Measurements from ENCODE around the gene MAPK4.

Gene MAPK4

DNA sequence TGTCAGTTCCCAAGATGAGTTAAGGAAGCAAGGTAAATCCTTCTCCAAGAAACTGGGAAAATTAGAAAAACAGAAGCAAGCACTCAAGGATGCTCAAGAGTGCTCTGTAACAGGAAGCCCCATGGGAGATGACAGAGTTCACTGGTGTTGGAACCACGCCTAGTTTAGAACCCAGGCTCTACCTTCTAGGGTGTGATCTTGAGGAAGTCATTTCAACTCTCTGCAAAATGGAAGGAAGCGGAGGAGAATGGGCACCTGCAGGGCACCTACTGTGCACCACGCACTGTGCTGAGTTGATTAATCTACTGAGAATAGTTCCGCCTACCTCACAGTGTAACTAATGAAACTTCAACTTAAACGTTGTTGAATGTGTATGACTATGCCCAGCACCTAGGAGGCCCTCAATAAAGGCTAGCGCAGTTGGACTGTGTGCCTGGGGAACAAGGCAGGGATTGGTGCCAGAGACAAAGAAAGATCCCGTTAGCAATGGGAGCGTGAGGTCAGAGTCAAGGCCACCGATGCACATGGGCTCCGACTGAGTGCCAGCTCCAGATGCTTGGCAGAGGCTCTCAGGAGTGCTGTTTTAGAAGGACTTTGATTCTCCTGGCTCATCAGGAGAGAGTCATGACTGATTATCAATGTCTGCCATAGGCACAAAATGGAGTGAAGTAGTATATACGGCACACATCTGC lies 93.7 kb downstream of the MAPK4 start:
- H3K4me3 ChIP-seq (ENCODE audit: low read depth, low read length), result no peak overlapping the region

- no peak overlapping the region for H3K4me3 ChIP-seq (ENCODE audit: low read depth, low read length)
Observed at GRCh38 chr18:50654211-50654610, 94.3 kb downstream of the MAPK4 start.

- H3K4me3 ChIP-seq (ENCODE audit: low read depth, low read length), result no peak overlapping the region
Observed at GRCh38 chr18:50654658-50655550, 95.0 kb downstream of the MAPK4 start.

GRCh38 chr18:50656396-50656795 lies 96.5 kb downstream of the MAPK4 start:
- H3K4me3 ChIP-seq (ENCODE audit: low read depth, low read length), result no peak overlapping the region

- H3K4me3 ChIP-seq (ENCODE audit: low read depth, low read length), result no peak overlapping the region
Observed at GRCh38 chr18:50656841-50657470, 97.1 kb downstream of the MAPK4 start.

DNA sequence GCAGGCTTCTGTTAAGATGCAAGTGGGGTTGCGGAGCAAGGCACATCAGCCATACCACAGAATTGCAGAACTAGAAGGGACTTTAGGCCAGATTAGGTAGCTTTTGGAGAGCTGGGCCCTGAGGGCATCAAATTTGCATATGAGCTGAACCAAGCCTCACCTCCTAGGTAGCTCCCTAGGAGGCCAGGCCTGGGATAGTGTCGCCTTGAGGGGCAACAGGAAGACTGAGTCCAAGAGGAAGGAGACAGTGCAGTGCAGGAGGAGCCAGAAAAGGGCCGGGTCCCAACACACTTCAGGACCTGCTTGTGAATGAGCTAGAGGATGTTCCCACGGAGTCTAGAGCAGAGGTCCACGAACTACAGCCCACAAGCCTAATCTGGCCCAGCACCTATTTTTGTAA lies 98.7 kb downstream of the MAPK4 start:
- no peak overlapping the region for H3K4me3 ChIP-seq (ENCODE audit: low read depth, low read length)

DNA sequence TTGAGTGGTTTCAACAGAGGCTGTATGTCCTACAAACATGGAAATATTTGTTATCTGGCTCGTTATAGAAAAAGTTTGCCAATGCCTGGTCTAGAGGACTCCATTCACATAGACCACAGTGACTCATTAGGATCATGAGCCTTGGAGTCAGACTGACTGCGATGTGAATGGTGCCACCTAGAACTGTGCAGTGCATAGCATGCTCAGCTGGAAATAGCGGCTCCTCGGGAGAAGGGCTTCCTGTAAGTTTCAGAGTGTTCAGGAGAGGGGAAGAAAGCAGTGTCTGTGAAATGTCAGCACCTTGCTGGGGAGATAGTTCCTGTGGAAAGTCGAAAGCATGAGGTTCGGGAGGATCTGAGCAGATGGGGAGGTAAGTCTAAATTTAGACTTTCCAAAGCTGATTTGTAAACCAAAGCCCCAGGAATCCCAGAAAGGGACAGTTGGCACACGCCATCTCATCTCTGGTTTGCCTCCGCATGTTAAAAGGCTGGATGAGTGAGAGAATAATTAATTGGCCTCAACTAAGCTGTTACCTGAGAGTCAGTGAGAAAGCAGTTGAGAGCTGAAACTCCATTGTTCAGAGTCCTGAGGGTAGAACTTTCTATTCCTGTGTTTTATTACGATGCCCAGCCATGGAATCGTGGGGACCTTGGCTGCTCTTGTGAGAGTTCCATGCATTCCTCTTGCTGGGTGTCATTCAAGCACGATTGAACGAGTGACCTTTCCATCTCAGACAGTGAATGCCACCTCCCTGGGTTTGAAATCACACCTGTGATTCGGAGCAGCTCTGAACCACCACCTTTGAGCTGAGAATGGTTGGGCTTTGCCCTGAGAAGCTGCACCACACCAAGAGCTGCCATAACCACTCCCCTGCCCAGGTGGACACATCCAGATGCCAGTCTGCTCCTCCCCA lies 99.5 kb downstream of the MAPK4 start:
- no peak overlapping the region for H3K4me3 ChIP-seq (ENCODE audit: low read depth, low read length)

- no peak overlapping the region for H3K4me3 ChIP-seq (ENCODE audit: low read depth, low read length)
Observed at GRCh38 chr18:50661013-50661412, 101.1 kb downstream of the MAPK4 start.

GRCh38 chr18:50662177-50662576 lies 102.3 kb downstream of the MAPK4 start:
- no peak overlapping the region for H3K4me3 ChIP-seq (ENCODE audit: low read depth, low read length)

DNA sequence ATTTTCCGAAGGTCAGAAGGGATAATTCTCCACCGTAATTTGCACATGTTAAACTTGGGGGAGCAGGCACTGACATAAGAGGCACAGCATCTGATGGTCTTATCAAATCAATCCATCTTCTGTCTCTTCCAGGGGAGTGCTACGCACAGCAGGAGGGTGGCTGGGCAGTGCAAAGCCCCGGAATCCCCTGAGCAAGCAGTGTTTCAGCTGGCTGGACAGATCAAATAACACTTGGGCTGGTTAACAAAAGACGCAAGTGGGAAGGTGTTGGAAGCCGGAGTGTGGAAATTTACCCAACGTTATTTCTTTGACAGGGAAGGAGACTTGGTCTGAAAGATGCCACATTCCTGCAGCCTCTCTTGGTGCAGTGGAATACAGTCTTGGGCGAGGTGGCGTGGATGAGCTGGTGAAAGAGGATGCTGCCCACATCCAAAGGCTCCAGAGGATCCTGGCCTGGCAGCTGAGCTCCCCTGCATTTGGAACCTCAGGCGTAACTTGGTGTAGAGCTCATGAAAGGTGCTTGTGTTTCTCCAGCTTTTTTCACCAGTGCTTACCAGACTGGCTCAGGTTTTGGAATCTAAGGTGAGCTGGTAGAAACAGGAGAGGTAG lies 103.0 kb downstream of the MAPK4 start:
- H3K4me3 ChIP-seq (ENCODE audit: low read depth, low read length), result no peak overlapping the region

GRCh38 chr18:50663626-50664441 lies 103.9 kb downstream of the MAPK4 start:
- H3K4me3 ChIP-seq (ENCODE audit: low read depth, low read length), result no peak overlapping the region

DNA sequence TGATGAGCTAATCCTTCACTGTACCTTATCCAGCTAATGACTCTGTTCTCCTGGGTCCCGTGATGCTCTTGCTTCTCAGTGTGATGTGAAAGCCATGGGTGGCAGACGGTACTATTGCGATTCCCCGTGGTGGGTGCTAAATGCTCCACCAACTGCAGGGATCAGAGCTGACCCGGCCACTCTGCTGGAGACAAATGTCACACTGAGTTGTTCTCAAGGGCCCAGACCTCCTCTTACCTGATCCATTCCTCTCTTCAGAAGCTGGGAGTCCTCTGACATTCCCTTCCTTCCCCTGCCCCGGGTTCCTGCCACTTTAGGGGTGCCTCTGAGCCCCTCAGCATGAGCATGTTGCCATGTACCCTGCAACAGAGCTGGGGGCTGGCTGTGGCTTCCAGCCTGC lies 105.1 kb downstream of the MAPK4 start:
- no peak overlapping the region for H3K4me3 ChIP-seq (ENCODE audit: low read depth, low read length)

DNA sequence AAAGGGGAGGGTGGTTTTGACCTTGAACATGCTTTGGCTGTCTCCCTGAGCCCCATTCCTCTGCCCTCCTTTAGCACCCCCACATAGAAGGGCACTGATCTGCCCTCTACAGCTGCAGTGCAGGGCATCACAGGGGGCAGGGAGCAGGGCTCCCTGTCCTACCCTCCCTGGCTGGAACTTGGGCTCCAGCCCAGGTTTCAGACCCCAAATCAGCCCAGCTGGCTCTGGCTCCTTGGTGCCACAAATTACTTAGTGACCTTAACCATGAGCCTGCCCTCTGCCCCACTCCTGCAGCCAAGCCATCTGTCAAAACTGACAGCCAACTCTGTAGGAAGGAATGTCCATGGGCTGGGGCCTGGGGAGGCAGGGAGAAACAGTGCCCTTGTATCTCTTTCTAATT lies 105.6 kb downstream of the MAPK4 start:
- H3K4me3 ChIP-seq (ENCODE audit: low read depth, low read length), result no peak overlapping the region

DNA sequence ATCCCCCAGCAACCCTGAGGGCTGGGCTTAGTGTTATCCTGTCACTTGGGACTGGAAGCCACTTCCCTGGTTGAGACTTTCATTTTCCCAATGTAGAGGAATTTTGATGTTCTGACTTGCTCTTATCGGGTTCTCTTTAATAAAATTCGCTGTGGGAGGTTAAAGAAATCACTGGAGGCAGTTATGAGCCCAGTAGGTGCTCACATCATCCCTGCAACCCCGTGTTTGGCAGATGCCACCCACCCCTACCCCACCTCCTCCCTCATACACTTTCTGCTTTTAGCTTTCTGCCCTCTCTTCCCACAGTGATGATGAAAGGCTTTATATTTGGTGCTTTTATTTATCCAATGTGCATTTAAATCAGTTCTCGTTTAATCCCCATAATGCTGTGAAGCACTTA lies 106.6 kb downstream of the MAPK4 start:
- no peak overlapping the region for H3K4me3 ChIP-seq (ENCODE audit: low read depth, low read length)

DNA sequence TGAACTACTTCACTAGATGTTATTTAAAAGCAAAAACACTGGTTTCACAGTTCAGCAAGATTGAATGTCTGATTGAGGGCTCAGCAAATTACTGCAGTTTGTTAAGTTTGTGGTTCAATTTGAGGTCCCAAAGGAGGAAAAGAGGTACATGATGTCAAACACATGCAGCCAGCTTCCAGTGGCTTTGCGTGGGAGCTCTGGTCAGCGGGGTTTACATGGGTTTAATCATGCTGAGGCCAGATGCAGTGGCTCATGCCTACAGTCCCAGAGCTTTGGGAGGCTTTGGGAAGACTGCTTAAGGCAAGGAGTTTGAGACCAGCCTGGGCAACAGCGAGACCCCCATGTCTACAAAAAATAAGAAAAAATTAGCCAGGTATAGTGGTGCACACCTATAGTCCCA lies 111.5 kb downstream of the MAPK4 start:
- no peak overlapping the region for H3K4me3 ChIP-seq (ENCODE audit: low read depth, low read length)

DNA sequence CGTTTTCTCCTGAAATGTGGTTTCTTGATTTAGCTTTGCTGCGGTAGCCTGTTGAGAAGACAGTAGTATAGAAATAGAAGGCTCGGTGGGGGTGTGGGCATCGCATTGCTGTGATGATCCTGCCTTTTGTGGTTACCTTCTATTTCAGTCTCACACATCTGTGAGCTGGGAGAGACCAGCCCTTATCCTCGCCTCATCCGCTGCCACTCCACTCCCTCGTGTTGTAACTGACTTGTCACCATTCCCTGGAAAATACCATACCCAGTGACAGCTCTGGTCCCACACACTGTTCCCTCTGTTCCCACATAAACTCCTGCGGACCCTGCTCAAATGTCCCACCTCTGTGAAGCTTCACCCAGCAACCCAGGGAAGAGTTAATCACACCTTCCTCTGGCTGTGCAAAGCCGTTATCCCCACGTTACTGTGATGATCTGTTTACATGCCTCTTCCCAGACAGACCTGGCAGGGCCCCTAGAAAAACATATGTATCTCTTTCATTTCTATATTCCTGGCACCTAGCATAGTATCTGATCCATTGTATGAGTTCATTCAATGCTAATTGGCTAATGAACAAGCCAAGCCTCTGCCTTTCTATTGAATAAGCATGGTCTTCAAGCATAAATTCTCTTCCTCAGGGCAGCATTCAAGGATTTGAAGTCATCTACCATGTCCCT lies 114.6 kb downstream of the MAPK4 start:
- H3K4me3 ChIP-seq (ENCODE audit: low read depth, low read length), result no peak overlapping the region

GRCh38 chr18:50675043-50675442 lies 115.2 kb downstream of the MAPK4 start:
- H3K4me3 ChIP-seq (ENCODE audit: low read depth, low read length), result no peak overlapping the region

GRCh38 chr18:50678651-50679050 lies 118.8 kb downstream of the MAPK4 start:
- no peak overlapping the region for H3K4me3 ChIP-seq (ENCODE audit: low read depth, low read length)

GRCh38 chr18:50679056-50679455 lies 119.2 kb downstream of the MAPK4 start:
- H3K4me3 ChIP-seq (ENCODE audit: low read depth, low read length), result no peak overlapping the region

Data from iPS-11a (cell line).